Dermis blood vessel endothelial cell (primary cell): ENCODE data around the gene B4GALNT1. TPM values are rescaled to one million over a fixed set of nuclear protein-coding genes. Genes with fewer than 3 reads are reported as not detected.

ENCODE experiments used
- DNase-seq: peaks from one replicate; pipeline ENCODE4 v3.0.0; 2010
- total RNA-seq: library from RNA; depleted of rRNA; stranded (reverse); fragments of >200 nt; gene quantifications from 2 replicates; pipeline ENCODE4 v1.2.3, GENCODE V29; 2014

The B4GALNT1 gene
- total RNA-seq, 1 donor from 2014 or later = not detected

DNA sequence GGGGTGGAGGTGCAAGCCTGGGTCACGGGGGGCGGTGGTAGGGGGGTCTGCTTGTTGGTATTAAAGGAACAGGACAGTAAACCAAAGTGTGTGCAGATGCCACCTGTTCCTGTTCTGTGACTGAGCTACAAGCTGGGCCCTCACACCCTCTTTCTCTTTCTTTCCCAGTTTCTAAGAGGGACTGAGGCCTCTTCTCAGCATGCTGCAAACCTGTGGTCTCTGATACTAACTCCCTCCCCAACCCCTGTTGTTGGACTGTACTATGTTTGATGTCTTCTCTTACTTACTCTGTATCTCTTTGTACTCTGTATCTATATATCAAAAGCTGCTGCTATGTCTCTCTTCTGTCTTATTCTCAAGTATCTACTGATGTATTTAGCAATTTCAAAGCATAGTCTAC lies 49.0 kb downstream of the B4GALNT1 start:
- DNase-seq = no peak

DNA sequence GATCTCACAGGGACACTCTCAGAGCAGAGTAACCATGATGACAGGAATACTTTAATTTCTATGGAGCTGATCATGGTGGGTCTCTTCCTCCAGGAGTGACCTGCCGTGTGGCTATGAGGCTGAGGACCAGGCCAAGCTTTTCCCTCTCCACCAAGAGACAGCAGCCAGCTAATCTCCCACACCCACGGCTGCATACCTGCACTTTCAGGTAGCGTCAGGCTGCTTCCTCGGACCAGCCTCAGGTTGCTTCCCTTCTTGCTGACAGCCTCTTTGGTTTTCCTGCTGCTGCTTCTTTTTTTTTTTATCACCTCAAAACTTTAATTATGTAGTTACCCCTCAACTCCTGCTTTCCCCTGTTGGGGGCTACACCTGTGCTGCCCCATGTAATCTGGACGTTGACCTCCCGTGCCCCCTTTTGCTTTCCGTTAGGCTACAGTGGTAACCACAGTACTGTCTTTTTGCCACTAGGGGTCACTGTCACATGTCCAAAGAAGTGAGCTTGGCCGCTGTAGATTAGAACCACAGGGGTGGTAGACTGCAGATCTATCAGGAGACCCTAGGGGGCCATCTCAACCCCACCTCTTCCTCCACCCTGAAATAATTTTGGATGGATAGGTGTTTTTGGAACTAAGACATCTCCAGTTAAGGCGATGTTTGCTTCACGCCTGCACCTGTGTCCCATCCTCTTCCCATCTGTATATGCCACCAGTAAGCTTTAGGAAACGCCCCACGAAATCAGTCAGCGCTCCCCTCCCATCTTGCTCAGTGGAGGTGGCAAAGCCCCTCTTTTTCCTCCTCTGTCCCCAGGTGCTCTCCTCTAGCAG lies 49.8 kb downstream of the B4GALNT1 start:
- peak; percentile 89 for DNase-seq

DNA sequence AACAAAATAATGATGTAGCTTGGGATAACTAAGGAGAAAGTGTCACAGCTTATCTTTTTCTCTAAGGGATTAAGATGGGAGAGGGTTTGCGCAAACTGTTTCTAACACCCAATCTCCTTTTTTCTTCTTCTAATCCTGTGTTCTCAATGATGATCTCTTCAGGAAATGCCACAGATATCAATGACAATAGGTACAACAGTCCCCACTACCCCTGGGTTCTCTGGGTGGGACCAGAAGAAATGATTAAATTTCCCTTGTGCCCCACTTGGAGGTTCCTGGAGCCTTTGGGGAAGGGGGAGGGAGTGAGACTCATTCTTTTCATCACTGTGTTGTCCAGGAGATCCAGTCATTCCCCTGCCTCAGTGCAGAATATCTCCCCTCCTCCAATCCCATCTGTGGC lies 50.6 kb downstream of the B4GALNT1 start:
- DNase-seq = no peak

DNA sequence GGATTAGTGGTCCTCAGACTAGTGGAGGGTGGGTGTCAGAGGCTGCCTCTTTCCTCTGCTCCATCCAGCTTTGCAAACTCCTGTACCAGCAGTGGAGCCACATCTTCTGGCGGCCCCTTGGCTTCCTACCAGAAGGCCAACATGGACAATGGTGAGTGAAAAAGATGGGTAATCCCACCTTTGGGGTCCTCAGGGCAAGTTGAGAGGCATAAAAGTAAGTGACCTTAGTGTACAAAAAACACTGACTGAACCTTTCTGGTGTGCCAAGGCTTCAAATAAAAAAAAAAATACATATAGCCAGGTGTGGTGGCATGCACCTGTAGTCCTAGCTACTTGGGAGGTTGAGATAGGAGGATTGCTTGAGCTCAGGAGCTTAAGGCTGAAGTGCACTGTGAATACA lies 51.2 kb downstream of the B4GALNT1 start:
- DNase-seq = no peak

DNA sequence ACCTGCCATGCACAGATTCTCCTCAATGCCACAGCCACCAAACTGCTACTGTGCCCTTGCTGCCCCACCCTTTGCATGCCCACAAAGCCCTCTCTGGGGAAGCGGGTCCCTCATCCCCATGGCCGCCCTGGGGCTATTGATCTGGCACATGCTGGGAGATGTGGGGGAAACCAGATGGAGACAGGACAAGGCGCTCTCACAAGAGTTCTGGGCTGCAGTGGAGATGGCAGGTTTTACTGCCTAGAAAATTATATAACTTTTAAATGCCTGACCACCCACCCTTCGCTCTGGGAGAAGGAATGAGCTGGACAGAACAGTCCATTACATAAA lies 52.6 kb downstream of the B4GALNT1 start:
- DNase-seq = no peak

DNA sequence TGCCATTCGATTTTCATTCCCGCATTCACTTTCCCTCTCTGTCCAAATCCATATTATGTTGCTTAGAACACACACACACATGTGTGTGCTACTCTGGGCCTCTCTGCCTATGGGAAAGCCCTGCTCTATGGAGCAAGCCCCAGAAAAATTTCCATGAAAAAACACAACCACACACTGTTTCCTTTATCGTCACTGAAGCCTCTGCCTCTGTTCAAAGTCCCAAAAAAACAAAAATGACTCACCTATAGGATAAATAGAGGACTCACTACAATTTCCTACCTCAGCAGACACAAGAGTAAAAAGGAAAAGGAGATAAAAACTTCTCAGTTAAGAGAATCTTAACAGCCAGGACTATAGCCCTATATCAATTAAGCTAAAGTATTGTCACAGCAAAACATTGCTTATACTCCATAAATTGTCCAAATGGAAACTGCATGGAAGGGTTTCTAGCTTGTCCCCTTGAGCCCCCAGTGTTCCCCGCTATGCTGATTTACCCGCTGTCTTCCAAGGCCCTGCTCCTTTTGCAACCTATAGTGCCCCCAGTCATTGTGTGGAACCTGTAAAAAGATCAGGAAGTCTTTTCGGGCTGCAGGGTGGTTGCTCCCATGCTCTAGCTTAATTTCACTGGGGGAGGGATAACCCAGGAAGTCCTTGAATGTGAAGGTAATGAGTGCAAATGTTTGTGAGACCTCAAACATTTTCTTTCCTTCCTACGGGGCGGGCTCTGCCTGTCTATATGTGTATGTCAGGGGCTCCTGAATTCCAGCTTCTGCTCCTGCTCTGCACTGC lies 53.1 kb downstream of the B4GALNT1 start:
- DNase-seq = no peak

DNA sequence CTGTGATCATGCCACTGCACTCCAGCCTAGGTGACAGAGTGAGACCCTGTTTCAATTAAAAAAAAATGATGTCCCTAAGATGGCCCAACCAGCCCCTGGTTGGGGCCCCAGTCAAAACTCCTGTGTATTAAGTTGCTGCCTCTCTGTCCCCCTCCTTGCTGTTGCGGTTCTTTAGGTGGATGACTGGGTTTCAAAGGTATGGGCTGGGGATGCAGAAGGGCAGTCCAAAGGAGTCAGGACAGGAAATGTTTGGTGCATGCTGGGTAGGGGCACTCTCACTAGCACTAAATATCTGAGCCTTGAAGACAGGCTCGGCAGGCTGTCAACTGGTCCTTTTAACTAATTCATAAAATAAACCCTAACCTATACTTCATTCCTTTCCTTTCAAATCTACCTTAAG lies 54.0 kb downstream of the B4GALNT1 start:
- DNase-seq = no peak

DNA sequence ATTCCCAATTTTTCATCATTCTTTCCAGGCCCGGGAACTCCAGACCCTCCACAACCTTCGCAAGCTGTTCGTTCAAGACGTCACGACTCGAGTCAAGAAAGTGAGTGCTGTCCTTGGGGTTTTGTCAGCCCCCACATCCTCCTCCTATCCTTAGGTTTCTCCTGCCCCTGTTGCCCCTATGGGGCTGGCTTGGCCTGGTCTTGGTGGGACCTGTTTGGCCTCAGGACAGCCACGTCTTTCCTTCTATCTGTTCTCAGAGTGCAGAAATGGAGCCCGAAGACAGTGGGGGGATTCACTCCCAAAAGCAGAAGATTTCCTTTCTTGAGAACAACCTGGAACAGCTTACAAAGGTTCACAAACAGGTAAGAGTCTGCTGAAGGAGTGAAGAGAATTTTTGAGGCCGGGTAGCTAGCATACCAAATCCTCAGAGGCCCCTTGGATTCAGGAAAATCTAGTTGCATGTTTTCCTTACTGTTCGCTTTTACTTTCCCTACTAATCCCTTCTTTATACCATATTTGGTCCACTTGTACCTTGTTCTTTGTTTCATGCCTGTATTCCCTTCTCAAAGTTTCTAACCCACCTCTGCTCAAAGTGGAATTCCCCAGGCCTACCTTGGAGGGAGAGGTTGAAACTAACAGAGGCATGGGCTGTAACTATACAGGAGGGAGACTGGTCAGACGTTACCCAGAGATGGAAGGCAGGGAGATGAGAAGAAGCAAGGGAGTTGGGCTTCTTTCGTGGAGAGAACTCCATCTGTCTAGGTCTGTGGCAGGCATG lies 54.8 kb downstream of the B4GALNT1 start:
- no peak for DNase-seq

DNA sequence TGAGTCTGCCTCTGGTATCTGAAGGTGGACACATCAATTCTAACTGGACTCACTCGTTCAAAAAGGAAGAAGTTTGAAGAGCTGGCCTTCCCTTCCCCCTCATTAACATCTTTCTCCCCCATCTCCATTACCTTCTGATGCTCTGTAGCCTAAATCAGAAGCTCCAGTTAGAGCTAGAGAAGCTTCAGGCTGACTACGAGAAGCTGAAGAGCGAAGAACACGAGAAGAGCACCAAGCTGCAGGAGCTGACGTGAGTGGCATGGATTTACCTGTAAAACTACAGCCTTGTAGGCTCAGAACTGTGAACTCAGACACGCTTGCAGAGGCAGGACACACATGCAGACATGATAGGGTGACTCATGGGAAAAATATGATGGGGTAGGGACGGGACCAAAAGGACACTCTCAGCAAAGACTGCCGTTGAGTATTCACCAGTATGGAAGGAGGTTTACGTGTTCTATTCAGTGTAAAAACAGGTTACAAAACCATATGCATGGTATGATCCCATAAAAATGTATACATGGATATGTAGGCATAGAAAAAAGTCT lies 56.3 kb downstream of the B4GALNT1 start:
- no peak for DNase-seq

Other genes starting within 250 kb of the B4GALNT1 start
- 8.8 and 9.8 TPM in 2 replicates for gene R3HDM2, start 202.2 kb downstream of the B4GALNT1 start, total RNA-seq
- not detected in 2 replicates for gene INHBC, start 198.4 kb downstream of the B4GALNT1 start, total RNA-seq
- gene INHBE, start 177.9 kb downstream of the B4GALNT1 start, total RNA-seq = not detected in 2 replicates
- gene GLI1, start 173.4 kb downstream of the B4GALNT1 start, total RNA-seq = 0.17 and 0.47 TPM in 2 replicates
- gene ARHGAP9, start 153.3 kb downstream of the B4GALNT1 start, total RNA-seq = not detected in 2 replicates
- gene MARS1, start 145.1 kb downstream of the B4GALNT1 start, total RNA-seq = 71.6 and 81.2 TPM in 2 replicates
- 7.5 and 11.4 TPM in 2 replicates for gene DDIT3, start 112.7 kb downstream of the B4GALNT1 start, total RNA-seq
- gene MBD6, start 110.4 kb downstream of the B4GALNT1 start, total RNA-seq = 12.8 and 17.0 TPM in 2 replicates
- 109 and 113 TPM in 2 replicates for gene DCTN2, start 86.0 kb downstream of the B4GALNT1 start, total RNA-seq
- gene KIF5A, start 83.2 kb downstream of the B4GALNT1 start, total RNA-seq = 0.09 and 0.17 TPM in 2 replicates
- 10.2 and 15.4 TPM in 2 replicates for gene PIP4K2C, start 42.0 kb downstream of the B4GALNT1 start, total RNA-seq
- gene DTX3, start 28.4 kb downstream of the B4GALNT1 start, total RNA-seq = 1.9 and 2.4 TPM in 2 replicates
- 0.68 and 0.74 TPM in 2 replicates for gene ARHGEF25, start 21.8 kb downstream of the B4GALNT1 start, total RNA-seq
- gene OS9, start 60.9 kb upstream of the B4GALNT1 start, total RNA-seq = 284 and 481 TPM in 2 replicates
- under 0.01 and 0.19 TPM in 2 replicates for gene AGAP2, start 105.5 kb upstream of the B4GALNT1 start, total RNA-seq
- 29.7 and 72.0 TPM in 2 replicates for gene TSPAN31, start 111.8 kb upstream of the B4GALNT1 start, total RNA-seq
- 147 and 154 TPM in 2 replicates for gene CDK4, start 119.1 kb upstream of the B4GALNT1 start, total RNA-seq
- 3.4 and 4.1 TPM in 2 replicates for gene MARCHF9, start 121.9 kb upstream of the B4GALNT1 start, total RNA-seq
- 0.17 and 0.47 TPM in 2 replicates for gene CYP27B1, start 133.9 kb upstream of the B4GALNT1 start, total RNA-seq
- gene METTL1, start 138.9 kb upstream of the B4GALNT1 start, total RNA-seq = 3.6 and 3.7 TPM in 2 replicates
- 3.3 and 4.3 TPM in 2 replicates for gene EEF1AKMT3, start 139.4 kb upstream of the B4GALNT1 start, total RNA-seq
- 23.0 and 27.5 TPM in 2 replicates for gene TSFM, start 149.6 kb upstream of the B4GALNT1 start, total RNA-seq
- 2.7 and 4.4 TPM in 2 replicates for gene AVIL, start 185.5 kb upstream of the B4GALNT1 start, total RNA-seq
- gene CTDSP2, start 213.5 kb upstream of the B4GALNT1 start, total RNA-seq = 85.4 and 140 TPM in 2 replicates